IMR-90 (cell line): ENCODE data around the gene TMEM239. TPM values are rescaled to one million over a fixed set of nuclear protein-coding genes. Genes with fewer than 3 reads are reported as not detected.
A peak's percentile ranks its signal among the peaks of the same experiment; 100 is the strongest.
"Not testable (repeated sequence)": the region's sequence is repeated elsewhere in the genome, so short reads cannot be mapped to it uniquely, and the experiment has no call there.

Source experiments
- ATAC-seq: fragments of 200-7000 bp; cut with Tn5 transposase; 2 replicates; pipeline ENCODE4 v1.9.1; 2020; ENCODE audit warnings: low read depth, mild to moderate bottlenecking, moderate library complexity
- BruUV-seq: library from RNA; stranded (reverse); fragments of 400-500 nt; replicated peaks from 2 replicates; lab custom pipeline; 2021; lab: Mats Ljungman, UMichigan
- CTCF ChIA-PET: fragments of 300-600 bp; formaldehyde crosslinking; extraction: SDS; loops from one replicate; lab custom pipeline; 2021; ENCODE audit warnings: antibody characterized with exemption; lab: Yijun Ruan, JAX
- POLR2A ChIA-PET: fragments of 300-600 bp; sonication (Branson Sonifier 250); formaldehyde crosslinking; loops from one replicate; lab custom pipeline; 2022; ENCODE audit warnings: antibody characterized with exemption; ENCODE audit not compliant: unreplicated experiment; lab: Charles Lee
- DNase-seq: peaks from one replicate; pipeline ENCODE4 v3.0.0; 2013
- H2AFZ ChIP-seq: replicated peaks from 2 replicates; pipeline ENCODE3; 2013; ENCODE audit warnings: low read length, mild to moderate bottlenecking; ENCODE audit not compliant: poor library complexity
- H2AK5ac ChIP-seq: 2 replicates; pipeline ENCODE4 v1.6.1; 2013; ENCODE audit warnings: low read depth, low read length, inconsistent platforms
- H2AK9ac ChIP-seq: replicated peaks from 2 replicates; pipeline ENCODE3; 2013; ENCODE audit warnings: mild to moderate bottlenecking, low read depth, low read length, moderate library complexity; ENCODE audit not compliant: poor library complexity
- H2BK120ac ChIP-seq: 2 replicates; pipeline ENCODE4 v1.6.1; 2013; ENCODE audit warnings: low read depth, low read length, inconsistent platforms
- H2BK15ac ChIP-seq: 3 replicates; pipeline ENCODE4 v1.6.1; 2013; ENCODE audit warnings: low read depth, low read length, inconsistent platforms
- H2BK20ac ChIP-seq: 2 replicates; pipeline ENCODE4 v1.6.1; 2013; ENCODE audit warnings: low read depth, mild to moderate bottlenecking, inconsistent platforms, low read length, moderate library complexity
- H2BK5ac ChIP-seq: 2 replicates; pipeline ENCODE4 v1.6.1; 2013; ENCODE audit warnings: mild to moderate bottlenecking, low read depth, low read length, inconsistent platforms; ENCODE audit not compliant: poor library complexity, severe bottlenecking
- H3K14ac ChIP-seq: replicated peaks from 2 replicates; pipeline ENCODE4 v1.6.1; 2013; ENCODE audit warnings: low read depth, low read length, inconsistent platforms
- H3K18ac ChIP-seq: 2 replicates; pipeline ENCODE4 v1.6.1; 2013; ENCODE audit warnings: low read depth, low read length, control low read depth
- H3K23ac ChIP-seq: 2 replicates; pipeline ENCODE4 v1.6.1; 2013; ENCODE audit warnings: low read depth, low read length, inconsistent platforms
- H3K27ac ChIP-seq: 2 replicates; pipeline ENCODE4 v1.5.1; 2013; ENCODE audit warnings: mild to moderate bottlenecking, control low read depth, low read length; ENCODE audit not compliant: insufficient read depth
- H3K27me3 ChIP-seq: 2 replicates; pipeline ENCODE4 v1.6.1; 2013; ENCODE audit warnings: low read length; ENCODE audit not compliant: control insufficient read depth, insufficient read depth
- H3K36me3 ChIP-seq: 2 replicates; pipeline ENCODE4 v1.6.1; 2013; ENCODE audit warnings: low read length, mixed read lengths; ENCODE audit not compliant: control insufficient read depth, insufficient read depth
- H3K4ac ChIP-seq: 2 replicates; pipeline ENCODE4 v1.6.1; 2013; ENCODE audit warnings: low read depth, low read length, inconsistent platforms
- H3K4me1 ChIP-seq: 2 replicates; pipeline ENCODE4 v1.6.1; 2013; ENCODE audit warnings: low read length, mixed read lengths; ENCODE audit not compliant: control insufficient read depth, insufficient read depth
- H3K4me2 ChIP-seq: 2 replicates; pipeline ENCODE4 v1.6.1; 2013; ENCODE audit warnings: low read depth, mild to moderate bottlenecking, control low read depth, low read length, moderate library complexity
- H3K4me3 ChIP-seq: 2 replicates; pipeline ENCODE4 v1.5.1; 2013; ENCODE audit warnings: low read depth, mild to moderate bottlenecking, control low read depth, low read length, moderate library complexity; ENCODE audit not compliant: insufficient read depth
- H3K56ac ChIP-seq: 2 replicates; pipeline ENCODE4 v1.6.1; 2013; ENCODE audit warnings: low read length, inconsistent platforms; ENCODE audit not compliant: insufficient read depth; ENCODE audit errors: extremely low read depth
- H3K79me1 ChIP-seq, 2 experiments: 2 replicates each; pipeline ENCODE4 v1.6.1; 2013; ENCODE audit warnings: low read length in 2 of 2, inconsistent platforms in 1 of 2, low read depth in 1 of 2
- H3K9ac ChIP-seq: 2 replicates; pipeline ENCODE4 v1.6.1; 2013; ENCODE audit warnings: low read depth, low read length, control low read depth
- H3K9me1 ChIP-seq: 2 replicates; pipeline ENCODE4 v1.6.1; 2013; ENCODE audit warnings: low read length, inconsistent platforms; ENCODE audit not compliant: insufficient read depth
- H3K9me3 ChIP-seq: 2 replicates; pipeline ENCODE4 v1.6.1; 2013; ENCODE audit warnings: low read length; ENCODE audit not compliant: control insufficient read depth, insufficient read depth
- H4K20me1 ChIP-seq: 2 replicates; pipeline ENCODE4 v1.6.1; 2013; ENCODE audit warnings: low read length, inconsistent platforms; ENCODE audit not compliant: insufficient read depth
- H4K5ac ChIP-seq: 2 replicates; pipeline ENCODE4 v1.6.1; 2013; ENCODE audit warnings: mild to moderate bottlenecking, low read depth, low read length, control low read depth
- H4K8ac ChIP-seq, 2 experiments: 2 replicates each; pipeline ENCODE4 v1.6.1; 2013; ENCODE audit warnings: low read depth in 2 of 2, low read length in 2 of 2, control low read depth in 1 of 2, inconsistent platforms in 1 of 2
- H4K91ac ChIP-seq: 2 replicates; pipeline ENCODE4 v1.6.1; 2013; ENCODE audit warnings: low read depth, low read length, inconsistent platforms; ENCODE audit not compliant: insufficient read depth
- MAFK ChIP-seq: IDR thresholded peaks from 2 replicates; pipeline ENCODE4 v1.6.1; 2012; ENCODE audit warnings: low read depth, low read length, improper control_type of control experiment
- MAZ ChIP-seq: IDR thresholded peaks from 2 replicates; pipeline ENCODE4 v1.6.1; 2012; ENCODE audit warnings: low read depth, mild to moderate bottlenecking, low read length, improper control_type of control experiment, moderate library complexity, borderline replicate concordance
- NFE2L2 ChIP-seq: fragments of 150-350 bp; IDR thresholded peaks from 2 replicates; pipeline ENCODE4 v1.6.1; 2016; ENCODE audit warnings: low read depth, mild to moderate bottlenecking, low read length
- RCOR1 ChIP-seq: IDR thresholded peaks from 2 replicates; pipeline ENCODE4 v1.6.1; 2012; ENCODE audit warnings: mild to moderate bottlenecking, low read length, improper control_type of control experiment; ENCODE audit not compliant: insufficient replicate concordance
- SMC3 ChIP-seq: fragments of 150-350 bp; IDR thresholded peaks from 2 replicates; pipeline ENCODE4 v1.6.1; 2016; ENCODE audit warnings: low read depth, mild to moderate bottlenecking, antibody characterized with exemption, low read length, moderate library complexity
- WGBS, 2 experiments: methylation state at CpG; one replicate each; pipeline versions ENCODE4 v1.1.5 to v1.1.7; 2013; ENCODE audit warnings: missing lambda C conversion rate in 2 of 2; ENCODE audit not compliant: insufficient read length in 1 of 2; ENCODE audit errors: extremely low coverage in 2 of 2; 5-methylcytosine and 5-hydroxymethylcytosine counted together
- dilution Hi-C: fragments of 300-500 bp; cut with HindIII; formaldehyde crosslinking; loops from one replicate; pipeline ENCODE4 v1.14.3; 2018; ENCODE audit warnings: low sequenced_read_pairs; ENCODE audit not compliant: unreplicated experiment
- in situ Hi-C: fragments of 300-500 bp; cut with MboI; formaldehyde crosslinking; loops from 3 replicates; pipeline ENCODE4 v1.14.3; 2019; ENCODE audit warnings: low sequenced_read_pairs, inconsistent platforms, mixed read lengths
- intact Hi-C: fragments of 100-400 bp; cut with micrococcal nuclease; formaldehyde crosslinking; loops from 2 replicates; pipeline ENCODE4 v1.10.0; 2022
- polyA plus RNA-seq, 3 experiments: library from polyadenylated mRNA; depleted of rRNA; stranded (reverse); fragments of >200 nt; gene quantifications; 2 replicates each; pipeline ENCODE4 v1.2.3, GENCODE V29; 2012; ENCODE audit warnings: low replicate concordance in 1 of 3
- total RNA-seq: library from RNA; depleted of rRNA; stranded (reverse); fragments of >200 nt; gene quantifications from 2 replicates; pipeline ENCODE4 v1.2.3, GENCODE V29; 2012
- TF ChIP-seq, protein P1 (sequence below): fragments of 150-350 bp; IDR thresholded peaks from 2 replicates; pipeline ENCODE4 v1.6.1; 2017; ENCODE audit warnings: mild to moderate bottlenecking, antibody characterized with exemption, low read length, low read depth

Gene TMEM239
- total and polyA plus RNA-seq, 2 of the 4 experiments (the other 2 are of a cell fraction), result 0.32 TPM; not detected in 1

- no CpG with 5 or more reads among the region's 6 CpGs for WGBS, 2 experiments
- ATAC-seq, result no peak
- no peak overlapping the region for H2AFZ ChIP-seq
- H3K4ac ChIP-seq, result no peak overlapping the region
- no peak overlapping the region for H2AK9ac ChIP-seq
- DNase-seq, result no peak
- H3K4me1 ChIP-seq, result peaks cover 6% of the 10 kb centered on the region; the same call in 1 of the 2 replicates
- H3K9ac ChIP-seq, result no peak overlapping the region
- no peak overlapping the region for H4K8ac ChIP-seq
- H3K36me3 ChIP-seq, result no peaks in the 10 kb centered on the region
- CTCF ChIA-PET, result interaction anchor here (1.0 kb wide), 1 partner anchor 30 kb away, joined by 3 read pairs; no protein-coding TSS in a partner anchor
- no TSS peak for BruUV-seq
- H3K23ac ChIP-seq, result no peak overlapping the region
- H4K20me1 ChIP-seq, result peaks cover 3% of the 10 kb centered on the region; the same call in 1 of the 2 replicates
- no peak overlapping the region for H2BK120ac ChIP-seq
- H2BK20ac ChIP-seq, result no peak overlapping the region
- no peak overlapping the region for H2BK15ac ChIP-seq
- no peak overlapping the region for H3K4me3 ChIP-seq
- dilution Hi-C loops, result no loop called here
- H3K9me1 ChIP-seq, result peaks cover 5% of the 10 kb centered on the region; the same call in 1 of the 2 replicates
- TF ChIP-seq, protein P1, sequence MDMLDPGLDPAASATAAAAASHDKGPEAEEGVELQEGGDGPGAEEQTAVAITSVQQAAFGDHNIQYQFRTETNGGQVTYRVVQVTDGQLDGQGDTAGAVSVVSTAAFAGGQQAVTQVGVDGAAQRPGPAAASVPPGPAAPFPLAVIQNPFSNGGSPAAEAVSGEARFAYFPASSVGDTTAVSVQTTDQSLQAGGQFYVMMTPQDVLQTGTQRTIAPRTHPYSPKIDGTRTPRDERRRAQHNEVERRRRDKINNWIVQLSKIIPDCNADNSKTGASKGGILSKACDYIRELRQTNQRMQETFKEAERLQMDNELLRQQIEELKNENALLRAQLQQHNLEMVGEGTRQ, result no peak
- no peak for TF ChIP-seq SMC3
- TF ChIP-seq NFE2L2, result no peak
- TF ChIP-seq MAFK, result no peak
- TF ChIP-seq RCOR1, result no peak
- TF ChIP-seq MAZ, result no peak
- H3K79me1 ChIP-seq, result no peaks in the 10 kb centered on the region
- H2AK5ac ChIP-seq, result no peak overlapping the region
- in situ Hi-C loops, result loop anchor here (25.0 kb wide), 1 partner anchor 317 kb away; the partner anchor contains the start of gene ZNF343
- no peaks in the 10 kb centered on the region; the same call in 1 of the 2 replicates for H3K27me3 ChIP-seq
- no peak overlapping the region for H4K91ac ChIP-seq
- no peak overlapping the region for H3K14ac ChIP-seq
- H3K9me3 ChIP-seq, result no peaks in the 10 kb centered on the region
- no peak overlapping the region for H4K5ac ChIP-seq
- H3K27ac ChIP-seq, result no peak overlapping the region
- no peak overlapping the region for H2BK5ac ChIP-seq
- H3K4me2 ChIP-seq, result no peak overlapping the region
- intact Hi-C loops, result no loop called here
- no peak overlapping the region for H3K56ac ChIP-seq
- POLR2A ChIA-PET, result no interaction called here
- H3K18ac ChIP-seq, result no peak overlapping the region
Measured at GRCh38 chr20:2829376-2829775, 13.2 kb downstream of the TMEM239 start.

GRCh38 chr20:2831206-2831605 is 15.0 kb downstream of the TMEM239 start:
- in situ Hi-C loops, result loop anchor here (25.0 kb wide), 1 partner anchor 319 kb away; the partner anchor contains the start of gene ZNF343
- H2AFZ ChIP-seq, H4K5ac ChIP-seq, DNase-seq, H3K14ac ChIP-seq, H3K79me1 ChIP-seq, H3K9me3 ChIP-seq, H3K4me1 ChIP-seq, H3K36me3 ChIP-seq, H3K27me3 ChIP-seq, H2BK15ac ChIP-seq, H2AK9ac ChIP-seq, H3K4ac ChIP-seq, ATAC-seq, CTCF ChIA-PET, H3K9ac ChIP-seq, H2BK20ac ChIP-seq, intact Hi-C loops, H3K4me3 ChIP-seq, H3K18ac ChIP-seq, H4K91ac ChIP-seq, H2BK5ac ChIP-seq, H3K56ac ChIP-seq, H4K20me1 ChIP-seq, H3K4me2 ChIP-seq, H2AK5ac ChIP-seq, H3K23ac ChIP-seq, H2BK120ac ChIP-seq, H3K9me1 ChIP-seq, H4K8ac ChIP-seq, BruUV-seq, dilution Hi-C loops: not testable (repeated sequence)
- WGBS, 2 experiments, result no CpG with 5 or more reads among the region's 7 CpGs
- POLR2A ChIA-PET, result interaction anchor here (0.6 kb wide), 2 partner anchors 54 to 107 kb away, joined by 3 to 6 read pairs; no protein-coding TSS in a partner anchor
- H3K27ac ChIP-seq, result peak overlapping the region; percentile 37; the same call in 1 of the 2 replicates
